Spleen (tissue), 11 donors: Measurements from ENCODE around the gene FAM151A. TPM values are rescaled to one million over a fixed set of nuclear protein-coding genes. Genes with fewer than 3 reads are reported as not detected.
A peak's percentile ranks its signal among the peaks of the same experiment; 100 is the strongest.

Source experiments
- DNase-seq: peaks from one replicate; pipeline ENCODE4 v3.0.0-alpha.2; 2020
- H3K27ac ChIP-seq, 8 donors: fragments of 200-600 bp; sonication (generic) in 7 of 8; 1 replicate in 4 of 8; 2 replicates in 4 of 8; pipeline versions ENCODE4 v1.5.0 to v1.8.0; 2016 to 2021; ENCODE audit warnings: inconsistent platforms in 4 of 8, mild to moderate bottlenecking in 4 of 8, moderate library complexity in 1 of 8
- H3K27me3 ChIP-seq, 7 donors: fragments of 200-600 bp; sonication (generic) in 6 of 7; replicated peaks in 1 of 7; 1 replicate in 4 of 7; 2 replicates in 3 of 7; pipeline versions ENCODE4 v1.5.0 to v1.8.0; 2016 to 2021; ENCODE audit warnings: inconsistent platforms in 3 of 7, mild to moderate bottlenecking in 1 of 7
- H3K36me3 ChIP-seq, 6 donors: fragments of 200-600 bp; sonication (generic) in 5 of 6; 1 replicate in 4 of 6; 2 replicates in 2 of 6; pipeline versions ENCODE4 v1.5.0 to v1.8.0; 2016 to 2021; ENCODE audit warnings: inconsistent platforms in 2 of 6
- H3K4me1 ChIP-seq, 6 donors: fragments of 200-600 bp; sonication (generic) in 5 of 6; 1 replicate in 3 of 6; 2 replicates in 3 of 6; pipeline versions ENCODE4 v1.5.0 to v1.8.0; 2016 to 2021; ENCODE audit warnings: inconsistent platforms in 3 of 6
- H3K4me3 ChIP-seq, 8 donors: fragments of 200-600 bp; sonication (generic) in 7 of 8; 1 replicate in 4 of 8; 2 replicates in 4 of 8; pipeline versions ENCODE4 v1.5.0 to v1.8.0; 2016 to 2021; ENCODE audit warnings: inconsistent platforms in 4 of 8, mild to moderate bottlenecking in 4 of 8, moderate library complexity in 2 of 8
- H3K9me3 ChIP-seq, 8 donors: fragments of 200-600 bp; sonication (generic) in 7 of 8; 1 replicate in 4 of 8; 2 replicates in 4 of 8; pipeline versions ENCODE4 v1.5.0 to v1.8.0; 2016 to 2021; ENCODE audit warnings: inconsistent platforms in 4 of 8
- CTCF ChIP-seq, 11 experiments: fragments of 200-600 bp in 7 of 11; fragments of 450-650 bp in 4 of 11; sonication (generic) in 4 of 11; IDR thresholded peaks in 8 of 11; conservative IDR thresholded peaks in 3 of 11; 1 replicate in 7 of 11; 2 replicates in 4 of 11; pipeline versions ENCODE4 v1.4.0 to v1.8.0; 2016 to 2021; ENCODE audit warnings: antibody characterized with exemption in 11 of 11, inconsistent platforms in 4 of 11, mild to moderate bottlenecking in 1 of 11
- POLR2A ChIP-seq, 3 donors: fragments of 450-650 bp; IDR thresholded peaks; one replicate each; pipeline ENCODE4 v1.5.1; 2017; ENCODE audit warnings: antibody characterized with exemption in 3 of 3, mild to moderate bottlenecking in 1 of 3
- POLR2AphosphoS5 ChIP-seq, 3 donors: sonication (generic); formaldehyde crosslinking; IDR thresholded peaks; one replicate each; pipeline ENCODE4 v1.5.1; 2017; ENCODE audit warnings: antibody characterized with exemption in 3 of 3
- WGBS, 5 donors: extraction: QIAGEN DNeasy Blood & Tissue Kit in 3 of 5; methylation state at CpG; one replicate each; pipeline versions ENCODE4 v1.1.5 to v1.1.7; 2013 to 2018; 5-methylcytosine and 5-hydroxymethylcytosine counted together
- intact Hi-C: fragments of 100-400 bp; cut with DNase I; formaldehyde crosslinking; loops from one replicate; pipeline ENCODE4 v1.15.0; 2023; ENCODE audit warnings: low total_unique reads
- polyA plus RNA-seq, 3 donors: library from polyadenylated mRNA; stranded (reverse); fragments of 200-250 nt; gene quantifications; one replicate each; pipeline ENCODE4 v1.2.1, GENCODE V29; 2013
- total RNA-seq, 7 donors: library from RNA; depleted of rRNA in 3 of 7; stranded (reverse); fragments of >200 nt in 3 of 7; fragmentation: NEBNext Ultra II Directional in 4 of 7; extraction: Animal tissue kit (Norgen Biotek cat#: 25700) in 4 of 7; gene quantifications; one replicate each; pipeline versions ENCODE4 v1.1.0 to v1.2.1, GENCODE V29; 2016 to 2021
- donor health status: healthy with polysubstance abuse.
- donor health status: DM: no; HTN: no; CAD: no; lungs with moderate emphysema.
- donor health status: DM: no; HTN: no; CAD: no.
- donor health status: Bipolar disorder and iron deficiency.
- donor health status: healthy.
- donor health status: DM: no; HTN: no; CAD: no.
- donor health status: DM: yes; HTN: yes; CAD: no.

FAM151A gene
- total and polyA plus RNA-seq, 10 donors: 0.70 to 4.2 (median 0.97) TPM; not detected in 1

GRCh38 chr1:54567961-54568360, 55.4 kb downstream of the FAM151A start:
- no peak for TF ChIP-seq POLR2AphosphoS5 (IDR thresholded peaks at IDR 0.05)
- TF ChIP-seq CTCF (IDR thresholded peaks at IDR 0.05 in 8 of 11, conservative IDR thresholded peaks at IDR 0.05 in 3 of 11): no peak
- TF ChIP-seq POLR2A (IDR thresholded peaks at IDR 0.05): no peak
- no peak for DNase-seq
- Histone ChIP-seq H3K27me3 (no peaks in the 10 kb centered on the region), H3K27ac (no peak overlapping the region), H3K36me3 (no peaks in the 10 kb centered on the region), H3K4me1 (peaks cover 0 to 26% (median 16%) of the 10 kb centered on the region in 6 donors), H3K4me3 (no peak overlapping the region), H3K9me3 (no peaks in the 10 kb centered on the region)
- intact Hi-C loops: no loop called here
- WGBS, 5 donors: 36 to 69% (median 53%) methylated on average over 5 of the region's 5 CpGs

GRCh38 chr1:54566438-54567141, 56.7 kb downstream of the FAM151A start:
- WGBS, 5 donors: 77 to 91% (median 86%) methylated on average over 5 of the region's 5 CpGs
- H3K4me3 ChIP-seq: no peak overlapping the region
- H3K36me3 ChIP-seq: no peaks in the 10 kb centered on the region
- H3K27me3 ChIP-seq: no peaks in the 10 kb centered on the region
- no peaks in the 10 kb centered on the region for H3K9me3 ChIP-seq
- no peak for TF ChIP-seq POLR2A (IDR thresholded peaks at IDR 0.05)
- no peak for TF ChIP-seq POLR2AphosphoS5 (IDR thresholded peaks at IDR 0.05)
- TF ChIP-seq CTCF (IDR thresholded peaks at IDR 0.05 in 8 of 11, conservative IDR thresholded peaks at IDR 0.05 in 3 of 11): no peak
- H3K27ac ChIP-seq: no peak overlapping the region
- DNase-seq: no peak
- peaks cover 0 to 14% (median 5%) of the 10 kb centered on the region in 6 donors for H3K4me1 ChIP-seq
- intact Hi-C loops: no loop called here

- Histone ChIP-seq H3K27ac (no peak overlapping the region), H3K4me1 (peaks cover 0 to 7% (median 2%) of the 10 kb centered on the region in 6 donors), H3K27me3 (no peaks in the 10 kb centered on the region), H3K4me3 (no peak overlapping the region), H3K36me3 (no peaks in the 10 kb centered on the region), H3K9me3 (no peaks in the 10 kb centered on the region)
- intact Hi-C loops: no loop called here
- DNase-seq: peak; percentile 22
- TF ChIP-seq POLR2AphosphoS5 (IDR thresholded peaks at IDR 0.05) (no peak), POLR2A (IDR thresholded peaks at IDR 0.05) (no peak), CTCF (IDR thresholded peaks at IDR 0.05 in 8 of 11, conservative IDR thresholded peaks at IDR 0.05 in 3 of 11) (no peak)
- 80 to 94% (median 91%) methylated on average over 4 of the region's 4 CpGs for WGBS, 5 donors
These were observed 58.2 kb downstream of the FAM151A start for GRCh38 chr1:54565113-54565501.

- Histone ChIP-seq H3K27me3 (no peaks in the 10 kb centered on the region), H3K36me3 (no peaks in the 10 kb centered on the region), H3K4me3 (no peak overlapping the region), H3K9me3 (no peaks in the 10 kb centered on the region), H3K27ac (no peak overlapping the region), H3K4me1 (peaks cover 0 to 7% (median 2%) of the 10 kb centered on the region in 6 donors)
- WGBS, 5 donors: 52 to 71% (median 60%) methylated on average over 17 of the region's 17 CpGs
- DNase-seq: peak; percentile 69
- no peak for TF ChIP-seq POLR2AphosphoS5 (IDR thresholded peaks at IDR 0.05)
- TF ChIP-seq POLR2A (IDR thresholded peaks at IDR 0.05): no peak
- no peak for TF ChIP-seq CTCF (IDR thresholded peaks at IDR 0.05 in 8 of 11, conservative IDR thresholded peaks at IDR 0.05 in 3 of 11)
- intact Hi-C loops: no loop called here
These were observed 58.8 kb downstream of the FAM151A start for GRCh38 chr1:54564312-54565112.
